Activated gamma-delta T cell treated with Interleukin-2 at 50 U/mL for 16 hours (primary cell): ENCODE data around the gene PPP1R17.

Source experiments
- DNase-seq: peaks from one replicate; pipeline ENCODE4 v3.0.0-alpha.2; 2020

Gene PPP1R17

DNA sequence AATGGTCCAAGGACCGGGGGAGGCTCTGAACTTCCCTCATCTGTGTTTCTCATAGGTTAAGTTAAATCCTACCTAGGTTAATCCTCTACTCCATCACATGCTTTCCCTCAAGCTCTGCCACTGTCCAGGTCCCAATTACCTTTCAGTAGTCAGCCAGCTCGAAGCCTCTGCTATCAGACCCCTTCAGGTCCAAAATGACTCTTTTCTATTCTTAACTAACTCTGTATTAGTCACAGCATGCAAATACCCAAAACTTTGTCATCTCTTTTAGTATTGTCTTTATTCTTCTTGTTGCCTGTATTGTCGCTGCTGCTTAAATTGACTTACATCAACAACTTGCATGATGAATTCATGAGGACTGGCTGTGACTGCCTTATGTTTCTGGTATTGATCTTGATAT, 15.3 kb downstream of the PPP1R17 start:
- DNase-seq, result no peak

DNA sequence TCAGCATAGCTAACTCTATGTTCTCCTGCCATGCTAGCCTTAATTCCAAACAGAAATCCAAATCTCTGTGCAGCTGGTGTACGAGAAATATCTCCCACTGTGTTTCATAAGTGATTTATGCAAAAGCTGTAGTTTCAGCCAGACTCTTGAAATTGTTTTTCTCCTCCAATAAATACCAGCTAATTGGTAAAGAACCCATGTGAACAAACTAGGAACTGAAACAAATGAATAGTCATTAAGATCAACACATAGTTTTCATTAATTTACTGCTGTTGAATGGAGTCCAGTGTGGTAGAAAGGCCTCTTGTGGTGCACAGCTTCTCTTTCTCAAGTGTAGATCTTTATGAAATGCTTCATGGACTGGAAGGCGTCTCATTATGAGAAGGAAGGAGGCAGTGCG, 18.4 kb downstream of the PPP1R17 start:
- no peak for DNase-seq

DNA sequence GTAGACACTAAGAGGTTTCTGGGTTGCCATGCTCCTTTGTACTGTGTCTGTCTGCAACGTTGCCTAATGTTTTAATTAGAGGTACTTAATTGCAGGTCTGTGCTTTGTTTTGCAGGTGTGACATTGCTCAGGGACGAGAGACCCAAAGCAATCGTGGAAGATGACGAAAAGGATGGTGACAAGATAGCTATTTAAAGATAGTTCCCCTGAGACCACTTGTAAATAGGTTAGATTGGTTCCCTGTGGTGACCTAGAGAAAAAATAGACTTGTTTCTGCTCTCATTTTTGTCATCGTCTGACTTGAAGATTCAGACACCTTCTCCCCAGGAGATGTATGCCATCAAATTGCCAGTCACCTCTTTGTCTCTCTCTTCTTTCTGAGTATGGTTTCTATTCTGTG, 20.1 kb downstream of the PPP1R17 start:
- DNase-seq, result no peak

DNA sequence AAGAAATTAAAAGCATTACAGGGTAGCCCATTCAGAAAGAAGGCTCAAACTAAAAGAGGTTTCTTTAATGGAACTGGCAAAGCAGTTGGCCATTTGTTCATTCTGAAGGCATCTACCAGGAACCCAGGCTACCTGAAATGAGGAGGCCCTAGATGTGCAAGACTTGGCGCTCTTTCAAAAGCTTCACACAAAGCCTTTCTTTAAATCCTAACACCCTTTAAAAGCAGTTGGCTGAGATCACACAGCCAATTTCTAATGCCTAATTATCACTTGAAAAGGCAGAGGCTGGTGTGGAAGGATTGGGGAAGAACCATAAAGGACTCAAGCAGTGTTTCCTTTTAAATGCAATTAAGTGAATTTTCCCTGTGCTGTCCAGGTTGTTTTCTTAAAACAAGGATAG, 23.2 kb downstream of the PPP1R17 start:
- DNase-seq, result no peak

DNA sequence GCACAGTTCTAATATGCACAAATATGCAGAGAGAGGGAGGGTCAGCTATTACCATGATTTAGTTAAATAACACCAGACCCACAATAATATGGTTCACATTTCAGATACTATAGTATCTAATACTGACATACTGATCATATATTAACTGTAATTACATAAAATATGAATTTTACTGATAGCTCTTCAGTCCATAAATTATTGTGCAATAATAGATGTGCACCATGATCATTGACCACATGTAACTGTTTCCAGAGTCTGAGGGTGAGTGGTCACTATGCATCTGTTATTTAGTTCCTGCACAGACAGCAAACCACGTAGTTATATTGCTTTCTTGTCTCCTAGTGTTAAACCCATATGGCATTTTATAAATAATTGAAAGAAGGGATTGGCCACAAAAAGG, 29.3 kb downstream of the PPP1R17 start:
- no peak for DNase-seq

DNA sequence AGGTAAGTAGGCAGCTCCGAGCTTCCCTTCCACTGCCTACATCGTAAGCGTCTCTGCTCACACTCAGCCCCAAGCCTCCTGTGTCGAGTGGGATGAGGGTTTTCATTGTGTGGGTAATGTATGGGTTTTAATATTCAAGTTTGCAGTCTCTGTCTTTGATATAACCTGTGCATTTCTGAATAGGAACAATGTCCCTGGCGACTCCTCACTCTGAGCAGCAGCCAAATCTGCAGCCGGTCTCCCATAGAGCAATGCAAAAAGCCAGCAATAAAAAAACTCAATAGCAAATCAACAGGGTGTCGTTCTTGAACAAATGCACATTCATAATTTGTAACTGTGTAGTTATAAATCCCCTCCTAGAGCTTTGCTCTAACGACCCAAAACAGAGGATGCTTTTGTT, 33.4 kb downstream of the PPP1R17 start:
- no peak for DNase-seq

DNA sequence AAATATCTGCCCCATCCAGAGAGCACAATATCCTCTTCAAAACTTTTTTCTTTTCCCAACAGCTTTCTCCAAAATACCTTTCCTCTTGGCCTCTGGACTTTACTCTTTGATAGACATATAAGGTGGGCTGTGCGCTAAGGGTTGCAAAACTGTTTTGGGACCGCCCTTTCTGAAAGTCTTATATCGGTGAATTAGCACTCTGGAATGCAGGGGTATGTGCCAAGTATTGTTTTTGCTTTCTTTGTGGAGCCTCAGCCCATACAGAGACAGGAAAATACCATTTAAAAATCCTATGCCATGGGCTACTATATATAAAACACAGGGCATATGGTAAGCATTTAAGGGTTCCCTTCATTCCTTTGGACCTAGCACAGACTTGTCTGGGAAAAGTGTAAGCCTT, 37.7 kb downstream of the PPP1R17 start:
- DNase-seq, result no peak

DNA sequence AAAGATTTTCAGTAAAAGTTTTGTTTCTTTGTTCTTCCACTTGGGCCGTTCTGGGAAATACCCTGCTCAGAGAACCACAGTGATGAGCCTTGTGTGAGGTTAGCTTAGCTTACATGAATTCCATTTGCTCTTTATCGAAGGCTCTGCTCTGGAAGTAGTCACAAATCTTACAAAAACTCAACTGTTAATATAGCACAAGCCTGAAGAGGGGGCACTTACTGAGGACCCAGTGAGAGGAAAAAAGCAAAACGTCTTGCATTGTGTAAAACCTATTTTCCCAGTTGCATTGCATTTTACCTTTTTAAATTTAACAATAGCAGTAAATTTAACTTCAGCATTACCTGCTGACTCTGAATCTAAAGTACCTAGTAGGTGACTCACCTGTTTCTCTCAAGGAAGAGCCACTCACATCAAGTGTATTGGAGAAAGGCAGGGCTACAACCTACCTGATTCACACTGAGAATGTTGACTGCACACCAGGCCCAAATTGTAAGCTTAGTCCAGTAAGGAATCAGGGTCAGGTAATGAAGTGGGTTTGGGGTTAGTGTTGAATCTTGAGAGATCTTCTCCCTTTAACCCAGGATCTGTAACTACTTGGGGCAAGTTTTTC, 42.3 kb downstream of the PPP1R17 start:
- DNase-seq, result no peak

DNA sequence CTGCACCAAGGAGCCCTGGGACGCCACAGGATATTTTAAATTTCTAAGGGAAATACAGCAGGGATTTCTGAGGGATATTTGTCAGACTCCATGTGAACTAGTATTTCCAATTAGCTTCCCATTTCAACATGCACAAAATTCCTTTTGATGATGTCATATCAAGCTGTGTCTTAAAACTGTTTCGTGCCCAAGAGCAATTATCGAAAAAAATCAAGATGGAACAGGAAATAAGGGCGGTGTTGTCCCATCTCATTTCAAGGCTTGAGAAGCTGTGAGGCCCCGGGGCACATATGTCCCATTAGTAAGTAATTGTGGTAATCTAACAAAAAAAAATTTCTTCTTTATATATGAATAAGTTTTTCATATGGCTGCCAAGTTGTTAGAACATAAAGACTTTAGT, 47.4 kb downstream of the PPP1R17 start:
- no peak for DNase-seq

DNA sequence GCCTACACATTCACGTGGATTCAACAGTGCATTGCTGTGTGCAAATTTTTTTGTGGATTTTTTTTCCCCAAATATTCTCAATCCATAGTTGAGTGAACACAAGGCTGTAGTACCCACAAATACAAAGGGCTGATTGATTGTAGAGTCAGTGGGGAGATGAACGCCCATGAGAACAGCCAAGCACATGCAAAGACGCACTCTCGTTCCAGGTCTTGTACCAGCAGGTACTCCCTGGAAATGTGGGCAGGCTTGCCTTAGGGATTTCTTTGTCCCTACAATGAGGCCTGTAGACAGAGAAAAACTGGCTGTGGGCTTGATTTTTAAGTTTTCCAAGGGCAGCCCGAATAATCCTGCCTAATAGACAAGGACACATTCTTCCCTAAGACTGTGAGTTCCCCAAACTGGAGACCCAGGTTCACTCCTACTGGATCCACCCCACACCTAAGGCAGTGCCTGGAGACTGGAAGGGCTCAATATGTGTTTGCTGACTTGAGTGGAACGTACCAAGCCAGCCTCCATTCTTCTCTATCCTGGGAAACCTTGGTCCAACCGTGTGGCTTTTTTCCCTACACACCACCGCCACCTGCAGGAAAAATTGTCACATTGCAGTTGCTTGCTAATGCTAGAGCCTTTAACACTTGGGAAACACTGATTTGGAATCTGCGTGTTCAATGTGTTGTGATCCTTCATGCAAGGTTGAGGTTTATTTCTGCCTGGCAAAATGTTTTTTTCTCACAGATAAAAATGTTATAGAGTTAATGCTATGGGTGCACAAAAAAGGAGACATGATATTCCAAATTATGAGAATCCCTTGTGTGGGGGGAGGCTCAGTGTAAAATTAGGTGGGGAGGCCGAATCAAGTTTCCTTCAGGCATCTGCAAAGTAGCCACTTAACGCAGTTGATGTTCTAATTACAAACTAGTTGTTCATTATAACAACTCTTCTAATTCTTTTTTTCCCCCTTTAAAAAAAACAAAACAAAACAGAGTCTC, 49.3 kb downstream of the PPP1R17 start:
- no peak for DNase-seq

DNA sequence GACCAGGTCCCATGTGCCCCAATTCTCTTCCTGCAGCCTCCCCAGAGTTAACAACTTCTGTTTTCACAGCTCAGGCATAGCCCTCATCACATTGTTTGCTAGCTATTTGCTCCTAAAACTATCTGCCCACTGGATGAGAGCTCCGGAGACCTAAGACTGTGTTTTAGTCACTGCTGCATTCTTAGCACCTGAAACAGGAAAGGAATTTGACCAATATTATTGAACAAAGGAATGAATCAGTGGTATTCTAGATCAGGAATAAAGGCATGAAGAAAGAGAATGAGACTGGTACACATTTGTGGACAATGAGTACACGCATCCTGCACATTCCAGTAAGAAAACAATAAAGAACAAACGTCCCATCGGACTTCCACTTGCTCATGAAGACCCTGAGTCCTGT, 54.8 kb downstream of the PPP1R17 start:
- DNase-seq, result no peak

DNA sequence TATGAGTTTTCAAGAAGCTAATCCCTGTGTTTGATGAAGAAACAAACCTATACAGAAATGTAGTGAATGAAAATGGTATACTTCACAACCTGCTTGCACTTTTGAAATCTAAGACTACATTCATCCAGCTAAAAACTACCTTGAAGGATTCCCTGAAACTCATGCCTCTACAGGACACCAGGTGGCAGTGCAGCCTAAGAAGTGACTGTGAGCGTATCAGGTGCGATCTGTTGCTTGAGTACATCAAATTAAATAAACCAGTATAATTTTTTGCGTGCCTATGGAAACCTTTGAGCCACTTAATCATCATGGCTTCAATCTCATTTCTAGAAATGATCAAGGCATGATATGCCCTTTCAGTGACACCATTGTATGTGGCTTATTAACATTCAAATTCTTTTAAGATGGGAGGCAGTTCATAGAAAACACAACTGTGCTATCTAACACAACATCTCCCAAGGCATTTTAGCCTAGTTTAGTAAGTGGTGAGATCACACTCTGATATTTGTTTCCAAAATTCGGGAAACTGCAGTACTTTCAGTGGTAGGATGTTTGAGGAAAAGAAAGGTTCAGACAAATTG, 57.4 kb downstream of the PPP1R17 start:
- no peak for DNase-seq

DNA sequence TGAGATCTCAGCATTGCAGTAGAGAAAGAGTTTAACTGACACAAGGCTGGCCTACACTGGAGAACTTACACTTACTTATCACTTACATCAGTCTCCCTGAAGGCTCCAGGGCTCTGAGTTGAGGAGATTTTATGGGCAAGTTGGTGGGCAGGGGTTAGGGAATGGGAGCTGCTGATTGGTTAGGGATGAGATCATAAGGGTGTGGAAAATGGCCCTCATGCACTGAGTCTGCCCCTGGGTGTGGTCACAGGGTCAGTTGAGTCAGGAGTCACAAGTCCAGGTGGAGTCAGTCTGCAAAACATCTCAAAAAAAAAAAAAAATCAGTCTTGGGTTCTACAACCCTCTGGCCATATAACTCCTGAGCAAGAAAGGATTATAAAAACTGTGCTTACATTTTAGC, 60.5 kb downstream of the PPP1R17 start:
- no peak for DNase-seq

DNA sequence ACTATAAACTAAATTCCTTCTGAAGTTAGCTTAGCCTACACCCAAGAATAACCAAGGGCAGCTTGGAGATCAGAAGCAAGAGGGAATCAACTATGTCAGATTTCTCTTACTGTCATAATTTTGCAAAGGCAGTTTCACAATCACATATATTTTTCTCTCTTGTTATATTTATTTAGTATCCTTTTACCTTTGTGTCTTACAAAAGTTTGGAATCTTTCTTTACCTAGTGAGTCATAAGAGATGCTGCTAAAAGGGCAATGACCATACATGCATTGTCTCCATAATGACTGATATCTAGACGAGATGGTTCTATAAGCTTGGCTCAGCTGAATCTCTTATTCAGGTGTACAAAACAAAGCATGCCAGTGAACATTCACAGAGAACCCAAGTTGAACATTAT, 61.1 kb downstream of the PPP1R17 start:
- no peak for DNase-seq

DNA sequence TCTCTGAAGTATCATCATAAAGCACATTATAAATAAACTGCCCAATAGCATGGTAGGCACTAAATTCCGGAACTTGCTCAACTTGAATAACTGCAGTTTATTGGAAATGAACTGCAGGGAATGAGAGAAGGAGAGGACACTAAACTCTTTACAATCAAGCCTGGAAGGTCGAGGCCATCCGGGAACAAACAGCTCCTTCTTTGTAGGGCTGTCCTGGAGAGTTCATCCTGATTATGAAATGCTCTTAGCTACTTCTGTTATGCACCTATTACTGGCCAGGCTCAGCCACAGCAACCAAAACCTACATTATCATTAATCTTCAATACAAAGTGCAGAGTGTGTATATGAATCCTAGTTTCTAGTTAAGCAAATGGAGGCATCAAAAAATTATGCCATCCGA, 64.7 kb downstream of the PPP1R17 start:
- DNase-seq, result no peak
